ENCODE measurements around the gene PNPLA7.

The PNPLA7 gene

GRCh38 chr9:137447722-137448601, 102.2 kb downstream of the PNPLA7 start:
- DNase-seq, result no peak

GRCh38 chr9:137446851-137447471, 103.2 kb downstream of the PNPLA7 start:
- no peak for DNase-seq

GRCh38 chr9:137445930-137446431, 104.2 kb downstream of the PNPLA7 start:
- DNase-seq, result no peak

GRCh38 chr9:137445275-137445807, 104.9 kb downstream of the PNPLA7 start:
- peak; percentile 72 for DNase-seq

GRCh38 chr9:137444106-137444790, 106.0 kb downstream of the PNPLA7 start:
- no peak for DNase-seq

- DNase-seq, result no peak
These were observed 108.3 kb downstream of the PNPLA7 start for GRCh38 chr9:137441935-137442321.

- DNase-seq, result no peak
These were observed 108.8 kb downstream of the PNPLA7 start, which contains the start of gene ENTPD8 for GRCh38 chr9:137441289-137441934. Gene ENTPD8 (minus strand): TSS chr9:137441357. CDS start chr9:137438285, 3,072 bp downstream.

GRCh38 chr9:137439158-137439714, 111.0 kb downstream of the PNPLA7 start:
- DNase-seq, result no peak

GRCh38 chr9:137438591-137439157, 111.5 kb downstream of the PNPLA7 start:
- DNase-seq, result no peak

GRCh38 chr9:137437691-137438590, 112.3 kb downstream of the PNPLA7 start:
- no peak for DNase-seq

GRCh38 chr9:137436761-137437600, 113.2 kb downstream of the PNPLA7 start:
- DNase-seq, result no peak

GRCh38 chr9:137435980-137436760, 114.0 kb downstream of the PNPLA7 start:
- DNase-seq, result peak; percentile 77

GRCh38 chr9:137435381-137435891, 114.8 kb downstream of the PNPLA7 start:
- no peak for DNase-seq

GRCh38 chr9:137434498-137435380, 115.5 kb downstream of the PNPLA7 start:
- no peak for DNase-seq

- DNase-seq, result no peak
These were observed 116.2 kb downstream of the PNPLA7 start for GRCh38 chr9:137433916-137434431.

- DNase-seq, result no peak
These were observed 116.8 kb downstream of the PNPLA7 start for GRCh38 chr9:137433349-137433915.
